ENCODE results near the gene TAOK3. TPM values are rescaled to one million over a fixed set of nuclear protein-coding genes. Genes with fewer than 3 reads are reported as not detected.
A peak's percentile ranks its signal among the peaks of the same experiment; 100 is the strongest.

The TAOK3 gene
- total RNA-seq, 1 experiment from 2014 or later: 39.1 TPM

DNA sequence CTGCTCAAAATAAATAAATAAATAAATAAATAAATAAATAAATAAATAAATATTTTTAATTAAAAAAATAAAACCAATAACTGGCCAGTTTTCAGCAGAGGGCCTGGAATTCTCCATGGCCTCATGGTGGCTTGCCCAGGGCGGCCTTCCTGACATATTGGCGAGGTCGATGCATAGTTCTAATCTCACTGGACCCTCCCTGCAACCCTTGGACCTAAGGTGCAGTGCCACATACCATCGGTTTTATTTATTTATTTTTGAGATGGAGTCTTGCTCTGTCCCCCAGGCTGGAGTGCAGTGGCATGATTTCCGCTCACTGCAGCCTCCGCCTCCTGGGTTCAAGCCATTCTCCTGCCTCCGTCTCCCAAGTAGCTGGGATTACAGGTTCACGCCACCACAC is 265.0 kb downstream of the TAOK3 start:
- peaks cover 21% of the 10 kb centered on the region for H3K36me3 Mint-ChIP-seq (ENCODE audit: insufficient read depth, unreplicated experiment)
- BruUV-seq (replicated peaks): no TSS peak
- intact Hi-C loops (cut with micrococcal nuclease; ENCODE audit: unreplicated experiment): loop anchor here (10.0 kb wide), 1 partner anchor 233 kb away; no protein-coding TSS in a partner anchor
- no peaks in the 10 kb centered on the region for H3K9me3 Mint-ChIP-seq (ENCODE audit: low read depth, unreplicated experiment)
- H3K27ac Mint-ChIP-seq (ENCODE audit: unreplicated experiment): no peak overlapping the region
- TF ChIP-seq, protein P1, sequence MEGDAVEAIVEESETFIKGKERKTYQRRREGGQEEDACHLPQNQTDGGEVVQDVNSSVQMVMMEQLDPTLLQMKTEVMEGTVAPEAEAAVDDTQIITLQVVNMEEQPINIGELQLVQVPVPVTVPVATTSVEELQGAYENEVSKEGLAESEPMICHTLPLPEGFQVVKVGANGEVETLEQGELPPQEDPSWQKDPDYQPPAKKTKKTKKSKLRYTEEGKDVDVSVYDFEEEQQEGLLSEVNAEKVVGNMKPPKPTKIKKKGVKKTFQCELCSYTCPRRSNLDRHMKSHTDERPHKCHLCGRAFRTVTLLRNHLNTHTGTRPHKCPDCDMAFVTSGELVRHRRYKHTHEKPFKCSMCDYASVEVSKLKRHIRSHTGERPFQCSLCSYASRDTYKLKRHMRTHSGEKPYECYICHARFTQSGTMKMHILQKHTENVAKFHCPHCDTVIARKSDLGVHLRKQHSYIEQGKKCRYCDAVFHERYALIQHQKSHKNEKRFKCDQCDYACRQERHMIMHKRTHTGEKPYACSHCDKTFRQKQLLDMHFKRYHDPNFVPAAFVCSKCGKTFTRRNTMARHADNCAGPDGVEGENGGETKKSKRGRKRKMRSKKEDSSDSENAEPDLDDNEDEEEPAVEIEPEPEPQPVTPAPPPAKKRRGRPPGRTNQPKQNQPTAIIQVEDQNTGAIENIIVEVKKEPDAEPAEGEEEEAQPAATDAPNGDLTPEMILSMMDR (IDR thresholded peaks at IDR 0.05; ENCODE audit: unreplicated experiment): no peak
- CTCF ChIA-PET: interaction anchor here (0.7 kb wide), 1 partner anchor 195 kb away, joined by 3 read pairs; no protein-coding TSS in a partner anchor
- H3K4me3 Mint-ChIP-seq (ENCODE audit: low read depth, unreplicated experiment): no peak overlapping the region
- peaks cover 22% of the 10 kb centered on the region for H3K4me1 Mint-ChIP-seq (ENCODE audit: low read depth, unreplicated experiment)
- DNase-seq: no peak
- H3K27me3 Mint-ChIP-seq (ENCODE audit: unreplicated experiment): no peaks in the 10 kb centered on the region

DNA sequence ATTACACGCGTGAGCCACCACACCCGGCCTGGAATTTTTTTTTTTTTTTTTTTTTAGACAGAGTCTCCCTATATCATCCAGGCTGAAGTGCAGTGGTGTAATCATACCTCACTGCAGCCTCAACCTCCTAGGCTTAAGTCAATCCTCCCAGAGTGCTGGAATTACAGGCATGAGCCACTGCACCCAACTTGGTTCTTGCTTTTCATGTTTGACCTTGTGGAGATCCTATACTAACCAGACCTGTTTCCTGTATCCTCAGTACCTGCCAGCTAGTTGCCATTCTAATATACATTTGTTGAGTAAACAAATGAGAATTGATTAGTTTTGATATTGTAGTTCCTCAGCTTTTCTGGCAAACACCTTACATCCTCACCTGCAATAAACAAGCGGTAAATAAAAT is 265.7 kb downstream of the TAOK3 start:
- no TSS peak for BruUV-seq (replicated peaks)
- Mint-ChIP-seq H3K9me3 (ENCODE audit: low read depth, unreplicated experiment) (no peaks in the 10 kb centered on the region), H3K27ac (ENCODE audit: unreplicated experiment) (peak overlapping the region; percentile 30), H3K4me1 (ENCODE audit: low read depth, unreplicated experiment) (peaks cover 29% of the 10 kb centered on the region), H3K36me3 (ENCODE audit: insufficient read depth, unreplicated experiment) (peaks cover 22% of the 10 kb centered on the region), H3K4me3 (ENCODE audit: low read depth, unreplicated experiment) (peak overlapping the region; percentile 9), H3K27me3 (ENCODE audit: unreplicated experiment) (no peaks in the 10 kb centered on the region)
- peak; percentile 25 for DNase-seq
- CTCF ChIA-PET: interaction anchor here (0.7 kb wide), 1 partner anchor 195 kb away, joined by 3 read pairs; no protein-coding TSS in a partner anchor
- intact Hi-C loops (cut with micrococcal nuclease; ENCODE audit: unreplicated experiment): loop anchor here (10.0 kb wide), 1 partner anchor 232 kb away; no protein-coding TSS in a partner anchor
- TF ChIP-seq, protein P1 (IDR thresholded peaks at IDR 0.05; ENCODE audit: unreplicated experiment): no peak

- Mint-ChIP-seq H3K36me3 (ENCODE audit: insufficient read depth, unreplicated experiment) (peaks cover 26% of the 10 kb centered on the region), H3K4me1 (ENCODE audit: low read depth, unreplicated experiment) (peaks cover 41% of the 10 kb centered on the region), H3K27me3 (ENCODE audit: unreplicated experiment) (no peaks in the 10 kb centered on the region), H3K27ac (ENCODE audit: unreplicated experiment) (peak within 1 kb of the TSS; percentile 64), H3K4me3 (ENCODE audit: low read depth, unreplicated experiment) (peak within 1 kb of the TSS; percentile 77), H3K9me3 (ENCODE audit: low read depth, unreplicated experiment) (no peaks in the 10 kb centered on the region)
- peak; percentile 87 for DNase-seq
- no TSS peak for BruUV-seq (replicated peaks)
- TF ChIP-seq, protein P1 (IDR thresholded peaks at IDR 0.05; ENCODE audit: unreplicated experiment): no peak
- CTCF ChIA-PET: interaction anchor here (0.6 to 0.8 kb wide), 2 partner anchors 44 to 200 kb away, joined by 3 read pairs; no protein-coding TSS in a partner anchor
- intact Hi-C loops (cut with micrococcal nuclease; ENCODE audit: unreplicated experiment): loop anchor here (5.0 to 10.0 kb wide), 2 partner anchors 46 to 229 kb away; no protein-coding TSS in a partner anchor
Observed at GRCh38 chr12:118103601-118104382, 268.9 kb downstream of the TAOK3 start, which contains the start of gene VSIG10. Gene VSIG10, minus strand, starts transcription at chr12:118104011. Its CDS starts 340 bp downstream, at chr12:118103671.

DNA sequence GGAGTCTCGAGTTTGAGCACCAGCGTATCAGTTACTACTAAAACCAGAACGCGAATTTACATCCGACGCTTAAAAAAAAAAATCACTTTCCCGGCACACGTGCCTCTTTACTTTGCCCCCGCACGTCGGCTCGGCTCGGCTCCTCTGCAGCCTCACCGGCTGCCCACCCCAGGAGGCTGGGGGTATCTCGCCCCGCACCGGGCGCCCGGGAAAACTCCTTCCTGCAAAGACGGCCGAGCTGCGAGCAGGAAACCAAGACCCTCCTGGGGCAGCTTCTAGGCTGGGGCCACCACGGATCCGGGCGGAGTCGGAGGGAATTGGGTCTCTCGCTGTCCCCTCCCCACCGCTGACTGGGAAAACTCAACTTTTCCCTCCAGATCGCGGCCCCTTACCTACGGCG is 269.5 kb downstream of the TAOK3 start:
- CTCF ChIA-PET: no interaction called here
- intact Hi-C loops (cut with micrococcal nuclease; ENCODE audit: unreplicated experiment): loop anchor here (5.0 to 10.0 kb wide), 2 partner anchors 46 to 228 kb away; no protein-coding TSS in a partner anchor
- Mint-ChIP-seq H3K4me3 (ENCODE audit: low read depth, unreplicated experiment) (peak overlapping the region; percentile 77), H3K27me3 (ENCODE audit: unreplicated experiment) (no peaks in the 10 kb centered on the region), H3K36me3 (ENCODE audit: insufficient read depth, unreplicated experiment) (peaks cover 25% of the 10 kb centered on the region), H3K9me3 (ENCODE audit: low read depth, unreplicated experiment) (no peaks in the 10 kb centered on the region), H3K4me1 (ENCODE audit: low read depth, unreplicated experiment) (peaks cover 41% of the 10 kb centered on the region), H3K27ac (ENCODE audit: unreplicated experiment) (peak overlapping the region; percentile 49)
- peak; percentile 45 for DNase-seq
- no TSS peak for BruUV-seq (replicated peaks)
- TF ChIP-seq, protein P1 (IDR thresholded peaks at IDR 0.05; ENCODE audit: unreplicated experiment): no peak
